Stimulated activated CD4-positive, alpha-beta T cell treated with anti-CD3 and anti-CD28 coated beads, Interleukin-1b, Interleukin-23, amount 100 ng/mL, for 4 hours (primary cell): Measurements from ENCODE around the gene ADAMTSL3.
"Not testable (repeated sequence)": the region's sequence is repeated elsewhere in the genome, so short reads cannot be mapped to it uniquely, and the experiment has no call there.

Source experiments
- DNase-seq, 2 donors: peaks; one replicate each; pipeline ENCODE4 v3.0.0-alpha.2; 2020; ENCODE audit warnings: low read depth in 2 of 2

ADAMTSL3 gene

GRCh38 chr15:83702314-83702713 is 48.4 kb downstream of the ADAMTSL3 start:
- DNase-seq, result not testable (repeated sequence)

- DNase-seq, result no peak
These were observed 54.4 kb downstream of the ADAMTSL3 start for GRCh38 chr15:83708328-83708727.

- DNase-seq, result no peak
These were observed 55.3 kb downstream of the ADAMTSL3 start for GRCh38 chr15:83709241-83709640.

GRCh38 chr15:83709811-83710210 is 55.9 kb downstream of the ADAMTSL3 start:
- DNase-seq, result no peak

- DNase-seq, result no peak
These were observed 56.5 kb downstream of the ADAMTSL3 start for GRCh38 chr15:83710452-83710851.

- DNase-seq, result no peak
These were observed 57.3 kb downstream of the ADAMTSL3 start for GRCh38 chr15:83711236-83711635.

- DNase-seq, result no peak
These were observed 59.3 kb downstream of the ADAMTSL3 start for GRCh38 chr15:83713242-83713641.

GRCh38 chr15:83714939-83715628 is 61.2 kb downstream of the ADAMTSL3 start:
- no peak for DNase-seq

- DNase-seq, result no peak
These were observed 62.7 kb downstream of the ADAMTSL3 start for GRCh38 chr15:83716605-83717004.

GRCh38 chr15:83717010-83717409 is 63.1 kb downstream of the ADAMTSL3 start:
- DNase-seq, result no peak

- DNase-seq, result no peak
These were observed 66.5 kb downstream of the ADAMTSL3 start for GRCh38 chr15:83720468-83720867.

- DNase-seq, result no peak
These were observed 67.1 kb downstream of the ADAMTSL3 start for GRCh38 chr15:83721031-83721430.

GRCh38 chr15:83721981-83722380 is 68.1 kb downstream of the ADAMTSL3 start:
- no peak for DNase-seq

- no peak for DNase-seq
These were observed 69.3 kb downstream of the ADAMTSL3 start for GRCh38 chr15:83723216-83723615.

GRCh38 chr15:83732196-83732595 is 78.3 kb downstream of the ADAMTSL3 start:
- DNase-seq, result no peak

- no peak for DNase-seq
These were observed 78.8 kb downstream of the ADAMTSL3 start for GRCh38 chr15:83732770-83733169.

- DNase-seq, result no peak
These were observed 79.3 kb downstream of the ADAMTSL3 start for GRCh38 chr15:83733206-83733605.

- DNase-seq, result no peak
These were observed 79.8 kb downstream of the ADAMTSL3 start for GRCh38 chr15:83733691-83734090.

GRCh38 chr15:83734487-83734886 is 80.6 kb downstream of the ADAMTSL3 start:
- DNase-seq, result no peak

GRCh38 chr15:83739629-83740028 is 85.7 kb downstream of the ADAMTSL3 start:
- DNase-seq, result no peak

GRCh38 chr15:83745771-83746170 is 91.8 kb downstream of the ADAMTSL3 start:
- no peak for DNase-seq

- no peak for DNase-seq
These were observed 92.3 kb downstream of the ADAMTSL3 start for GRCh38 chr15:83746231-83746630.

- no peak for DNase-seq
These were observed 93.3 kb downstream of the ADAMTSL3 start for GRCh38 chr15:83747050-83747717.

- DNase-seq, result no peak
These were observed 93.8 kb downstream of the ADAMTSL3 start for GRCh38 chr15:83747718-83748110.
